NCI-H82 treated with DMSO at 0.1 percent for 48 hours (cell line): ENCODE results near the gene DOCK10.

ENCODE experiments used
- DNase-seq: peaks from one replicate; lab custom pipeline; 2025; ENCODE audit not compliant: unreplicated experiment; lab: John Stamatoyannopoulos, UW

Gene DOCK10

DNA sequence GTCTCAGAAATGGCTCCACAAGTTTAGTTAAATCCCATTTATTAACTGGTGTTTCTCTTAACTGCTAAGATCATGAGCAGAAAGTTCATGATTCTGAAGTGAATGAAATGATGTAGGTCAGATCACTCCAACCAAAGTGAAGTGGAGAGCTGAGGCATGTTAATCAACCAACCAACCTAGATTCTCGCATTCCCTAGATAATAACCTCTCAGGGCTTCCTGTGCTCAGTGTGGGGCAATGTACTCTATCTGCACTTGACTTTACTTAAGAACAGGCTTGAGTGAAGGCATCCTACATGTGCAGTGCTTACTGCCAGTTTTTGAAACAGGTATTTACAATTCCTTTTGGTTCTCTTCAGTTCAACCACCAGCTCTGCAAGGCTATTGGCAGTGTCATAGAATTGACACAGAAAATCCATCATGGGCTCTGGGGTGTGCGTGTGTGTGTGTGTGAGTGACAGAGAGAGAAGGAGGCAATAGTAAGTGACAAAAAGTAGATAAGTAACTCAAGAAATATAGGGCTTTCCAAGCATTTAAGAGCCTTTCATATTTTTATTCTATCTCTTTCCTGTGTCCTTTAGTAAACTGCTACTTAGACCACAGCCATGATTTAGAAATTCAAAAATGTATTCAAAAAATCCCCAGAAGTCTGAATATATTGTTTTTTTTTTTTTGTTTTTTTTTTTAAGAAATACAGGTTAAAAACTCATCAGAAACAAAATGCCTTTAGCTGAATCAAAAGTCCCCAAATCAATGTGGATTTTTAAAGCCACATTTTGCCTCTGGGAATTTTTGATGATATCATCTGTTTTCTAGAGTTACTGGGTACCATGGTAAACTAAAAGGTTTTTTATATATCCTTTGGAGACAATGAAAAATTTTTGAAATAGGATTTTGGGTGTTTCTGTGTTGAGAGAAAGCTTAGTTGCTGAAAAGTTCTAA lies 28.6 kb downstream of the DOCK10 start:
- no peak for DNase-seq

DNA sequence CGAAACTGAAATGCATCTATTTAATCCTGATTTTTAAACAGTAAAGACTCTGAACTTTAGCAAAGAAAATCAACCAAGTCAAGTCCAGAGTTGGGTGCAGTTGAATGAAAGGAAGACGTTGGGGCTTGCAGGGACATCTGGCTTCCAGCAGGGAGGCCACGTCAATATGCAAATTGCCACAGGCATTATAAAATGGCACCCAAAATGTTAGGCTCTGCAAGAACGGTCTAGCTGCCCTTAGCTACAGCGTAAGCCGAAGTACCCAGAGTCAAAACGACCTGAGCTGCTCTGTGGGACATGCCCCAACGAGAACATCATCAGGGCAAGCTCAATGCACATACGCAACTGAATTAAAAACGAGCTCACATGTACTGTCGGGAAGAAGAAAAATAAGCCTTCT lies 30.7 kb downstream of the DOCK10 start:
- DNase-seq, result no peak

DNA sequence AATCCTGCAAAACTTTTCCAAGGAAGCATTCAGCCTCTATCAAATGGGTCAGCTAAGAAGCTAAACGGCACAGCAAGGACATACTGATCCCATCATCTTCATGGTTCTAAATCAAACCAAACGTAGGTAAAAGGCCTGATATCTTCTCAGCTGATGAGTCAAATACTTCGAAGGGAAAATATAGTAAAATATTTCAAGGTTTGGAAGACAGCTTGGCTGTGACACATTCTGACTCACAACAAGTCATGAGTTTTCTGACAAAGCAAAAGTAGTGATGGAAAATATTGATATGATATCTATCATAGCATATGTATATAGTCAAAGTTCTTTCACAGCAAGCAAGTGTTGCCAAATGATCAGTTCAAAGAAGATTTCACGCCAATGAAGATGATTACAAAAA lies 31.5 kb downstream of the DOCK10 start:
- DNase-seq, result no peak

DNA sequence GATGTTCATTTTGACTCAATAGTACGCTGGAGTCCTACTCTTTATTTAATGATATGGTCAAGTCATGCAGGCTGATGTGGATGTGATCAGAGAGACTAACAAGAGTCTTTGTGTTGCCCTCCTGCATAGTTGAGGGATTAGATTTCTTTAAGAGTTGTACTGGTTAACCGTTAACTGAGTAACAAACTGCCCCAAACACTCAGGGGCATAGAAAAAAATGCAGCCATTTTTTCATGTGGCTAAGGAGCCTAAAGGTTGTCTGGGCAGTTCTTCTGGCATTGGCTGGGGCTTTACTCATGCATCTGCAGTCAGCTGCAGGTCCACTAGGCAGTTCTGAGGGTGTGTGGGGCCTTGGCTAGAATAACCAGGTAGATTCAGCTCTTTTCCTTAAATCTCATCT lies 32.5 kb downstream of the DOCK10 start:
- DNase-seq, result no peak

DNA sequence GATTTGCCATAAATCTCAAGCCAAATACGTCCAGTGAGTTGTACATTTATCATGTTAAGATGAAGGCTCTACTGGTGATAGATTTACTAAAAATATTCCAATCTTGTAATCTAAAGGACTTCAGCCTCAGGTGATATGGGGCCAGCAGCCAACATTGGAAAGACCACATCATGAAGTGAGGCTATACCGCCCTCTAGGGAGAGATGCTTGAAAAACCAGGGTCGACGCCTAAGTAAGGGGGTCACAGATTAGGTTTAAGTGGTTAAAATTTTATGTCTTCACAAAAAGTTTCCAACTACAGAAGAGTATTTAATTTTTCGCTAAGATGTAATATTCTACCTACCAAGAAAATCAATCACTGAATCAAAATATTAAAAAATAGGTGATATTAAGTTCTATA lies 33.3 kb downstream of the DOCK10 start:
- no peak for DNase-seq

DNA sequence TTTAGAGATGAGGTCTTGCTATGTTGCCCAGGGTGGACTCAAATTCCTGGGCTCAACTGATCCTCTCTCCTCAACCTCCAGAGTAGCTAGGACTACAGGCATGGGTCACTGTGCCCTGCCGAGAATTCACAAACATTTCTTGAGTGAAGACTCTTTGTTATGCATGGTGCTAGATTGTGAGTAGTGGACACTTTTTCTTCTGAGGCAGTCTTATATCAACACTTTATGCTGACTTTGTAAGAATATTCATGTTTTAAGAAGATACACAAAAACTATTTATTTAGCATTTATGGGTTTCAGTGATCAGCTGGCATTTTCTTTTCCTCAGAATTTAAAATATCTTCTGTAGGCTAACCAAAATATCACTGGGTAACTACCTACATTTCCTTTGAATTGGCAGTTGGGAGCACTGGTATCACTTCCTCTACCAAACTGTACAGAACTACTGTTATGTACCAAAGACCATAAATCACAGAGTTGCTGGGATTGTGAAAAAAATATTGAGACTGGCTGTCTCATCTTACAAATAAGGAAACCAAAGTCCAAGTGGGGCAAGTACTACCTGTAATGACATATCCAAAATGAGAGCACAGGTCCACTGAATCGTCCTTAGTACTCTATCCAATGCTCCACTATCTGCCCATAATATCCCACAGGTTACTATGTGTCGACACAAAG lies 34.0 kb downstream of the DOCK10 start:
- no peak for DNase-seq

DNA sequence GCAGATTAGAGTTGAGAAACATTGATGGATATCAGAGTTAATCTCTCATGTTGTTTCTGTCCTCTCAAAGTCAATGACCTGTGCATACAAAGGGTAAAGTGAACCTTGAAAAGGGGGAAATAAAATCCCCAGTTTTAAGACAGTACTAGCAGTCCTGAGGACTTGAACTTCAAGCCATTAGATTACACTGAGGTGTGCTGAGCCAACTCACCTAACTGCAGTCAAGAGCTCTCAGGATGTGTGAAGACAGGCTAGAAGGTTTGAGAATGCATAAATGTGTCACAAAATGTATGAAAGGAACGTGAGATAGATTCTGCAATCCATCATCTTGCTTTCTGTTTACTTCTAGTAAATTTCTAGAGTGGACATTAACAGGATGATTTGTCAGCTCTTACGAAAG lies 35.5 kb downstream of the DOCK10 start:
- no peak for DNase-seq

DNA sequence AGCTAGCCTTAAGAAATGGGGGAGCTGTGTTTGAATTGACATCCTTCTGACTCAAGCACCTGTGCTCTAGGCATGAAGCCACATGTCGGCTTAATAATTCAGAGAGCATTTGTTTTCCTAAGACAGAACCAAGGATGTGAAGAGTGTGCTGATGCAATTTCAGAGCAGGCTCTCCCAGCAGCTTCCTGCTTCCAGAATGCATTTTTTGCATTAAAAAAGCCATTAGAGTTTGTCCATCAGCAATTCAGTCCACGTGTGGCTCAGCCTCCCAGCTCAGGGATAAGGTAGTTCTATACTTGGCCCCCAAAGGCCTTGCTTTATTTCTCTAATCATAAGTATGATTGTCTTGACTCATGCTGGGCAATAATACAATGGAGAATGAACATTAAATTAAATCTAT lies 37.7 kb downstream of the DOCK10 start:
- DNase-seq, result no peak

DNA sequence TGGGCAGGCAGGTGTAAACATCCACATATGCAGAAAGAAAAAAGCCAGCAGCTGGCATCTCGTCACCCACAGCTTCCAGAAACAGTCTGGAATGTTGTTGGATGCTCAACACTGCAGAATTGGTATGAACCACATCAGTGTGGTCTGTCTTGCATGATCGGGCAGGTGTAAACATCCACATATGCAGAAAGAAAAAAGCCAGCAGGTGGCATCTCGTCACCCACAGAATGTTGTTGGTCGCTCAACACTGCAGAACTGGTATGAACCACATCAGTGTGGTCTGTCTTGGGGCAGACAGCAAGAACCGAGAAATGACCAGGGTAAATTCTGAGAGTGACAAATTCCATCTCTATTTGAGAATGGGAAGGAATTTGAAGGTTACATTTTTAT lies 39.6 kb downstream of the DOCK10 start:
- no peak for DNase-seq

DNA sequence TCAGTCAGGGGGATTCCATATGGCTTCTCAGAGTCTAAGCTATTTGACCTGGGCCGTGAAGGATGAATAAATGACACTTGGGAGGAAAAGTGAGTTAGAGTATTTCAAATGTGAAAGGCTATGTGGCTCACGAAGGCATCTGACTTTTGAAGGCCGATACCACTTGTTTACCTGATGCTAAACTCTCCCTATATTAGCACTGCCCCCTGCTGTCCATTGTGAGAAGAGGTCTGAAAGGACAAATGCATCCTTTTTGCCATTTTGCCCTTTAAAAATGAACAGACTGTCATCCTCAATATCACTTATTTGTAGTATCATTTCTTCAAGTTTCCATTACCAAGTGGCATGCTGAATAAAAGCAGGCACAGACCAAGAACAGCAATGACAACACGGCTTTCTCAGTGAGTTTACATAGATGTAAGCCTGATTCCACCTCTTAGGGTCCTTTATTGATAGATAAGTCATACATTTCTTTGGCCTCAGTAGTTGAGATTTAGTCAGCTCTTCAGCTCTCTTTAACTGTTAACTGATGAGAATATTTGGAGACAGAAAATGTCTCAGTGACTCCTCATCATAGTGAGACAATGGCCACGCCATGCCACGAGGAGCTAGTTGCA lies 40.1 kb downstream of the DOCK10 start:
- peak; percentile 26 for DNase-seq

DNA sequence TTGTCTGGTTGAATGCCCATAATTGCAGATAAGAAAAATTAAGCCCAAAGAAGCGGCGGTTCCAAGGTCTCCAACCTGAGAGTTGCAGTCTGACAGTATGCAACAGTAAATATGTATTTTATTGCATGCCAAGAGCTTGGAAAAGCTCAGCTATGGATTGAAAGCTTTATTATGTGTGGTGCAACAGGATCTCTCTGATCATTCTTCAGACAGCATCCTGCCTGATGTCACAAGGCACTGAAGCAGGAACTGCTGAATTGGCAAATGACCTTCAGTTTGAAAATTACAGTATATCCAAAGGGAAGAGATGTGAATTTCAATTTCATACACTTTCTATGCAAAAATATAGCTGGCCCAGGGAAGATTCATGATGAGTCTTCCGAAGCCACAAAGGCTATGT lies 42.5 kb downstream of the DOCK10 start:
- no peak for DNase-seq

DNA sequence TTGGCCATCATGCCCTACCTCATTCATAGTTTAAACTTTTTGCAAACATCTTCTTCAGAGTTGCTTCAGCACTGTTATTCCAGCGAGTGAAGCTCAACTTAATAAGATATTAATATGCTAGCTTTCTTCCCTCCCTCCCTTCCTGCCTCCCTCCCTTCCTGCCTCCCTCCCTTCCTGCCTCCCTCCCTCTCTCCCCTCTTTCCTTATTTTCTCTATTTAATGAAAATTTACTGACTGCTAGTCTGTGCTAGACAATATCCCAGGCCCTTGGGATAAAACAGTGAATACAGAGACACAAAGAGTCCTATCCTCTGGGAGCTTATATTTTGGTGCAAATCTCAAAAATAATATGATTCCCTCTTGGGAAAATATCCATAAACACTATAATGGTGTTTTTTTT lies 42.9 kb downstream of the DOCK10 start:
- DNase-seq, result no peak

DNA sequence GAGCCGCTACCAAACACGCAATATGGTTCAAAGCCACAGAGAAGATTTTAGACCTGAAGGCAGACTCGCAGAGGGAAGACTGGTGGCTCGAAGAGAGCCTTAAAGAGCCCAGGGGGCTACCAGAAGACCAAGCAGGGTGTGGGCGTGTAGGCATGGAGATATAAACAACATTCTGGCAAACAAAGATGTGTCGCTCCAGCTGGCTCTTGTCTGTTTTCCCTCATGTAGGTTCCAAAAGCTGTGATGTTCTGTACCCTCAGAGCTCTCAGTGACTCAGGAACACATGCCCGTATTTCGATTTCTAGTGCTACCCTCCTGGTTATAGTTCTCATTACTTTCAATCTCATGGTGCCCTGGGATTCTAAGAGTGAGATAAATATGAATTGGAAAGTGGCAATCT lies 44.5 kb downstream of the DOCK10 start:
- no peak for DNase-seq

DNA sequence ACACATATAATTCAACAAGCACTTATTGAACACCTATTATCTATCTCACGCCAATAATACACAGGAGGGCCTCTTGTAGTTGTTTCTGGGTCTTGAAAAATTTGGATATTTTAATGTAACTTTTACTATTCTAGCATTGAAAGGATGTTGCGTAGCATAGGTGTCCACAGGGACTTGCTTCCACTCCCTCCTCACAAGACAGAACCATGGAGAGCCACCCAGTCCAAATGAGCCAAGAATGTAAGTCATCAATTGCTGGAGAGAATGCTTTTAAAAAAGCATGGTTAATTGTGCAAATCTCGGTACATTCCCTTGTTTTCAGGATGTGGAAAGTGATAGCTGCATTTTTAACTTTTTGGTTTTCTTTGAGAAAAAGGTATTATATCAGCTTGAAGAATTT lies 46.8 kb downstream of the DOCK10 start:
- no peak for DNase-seq

DNA sequence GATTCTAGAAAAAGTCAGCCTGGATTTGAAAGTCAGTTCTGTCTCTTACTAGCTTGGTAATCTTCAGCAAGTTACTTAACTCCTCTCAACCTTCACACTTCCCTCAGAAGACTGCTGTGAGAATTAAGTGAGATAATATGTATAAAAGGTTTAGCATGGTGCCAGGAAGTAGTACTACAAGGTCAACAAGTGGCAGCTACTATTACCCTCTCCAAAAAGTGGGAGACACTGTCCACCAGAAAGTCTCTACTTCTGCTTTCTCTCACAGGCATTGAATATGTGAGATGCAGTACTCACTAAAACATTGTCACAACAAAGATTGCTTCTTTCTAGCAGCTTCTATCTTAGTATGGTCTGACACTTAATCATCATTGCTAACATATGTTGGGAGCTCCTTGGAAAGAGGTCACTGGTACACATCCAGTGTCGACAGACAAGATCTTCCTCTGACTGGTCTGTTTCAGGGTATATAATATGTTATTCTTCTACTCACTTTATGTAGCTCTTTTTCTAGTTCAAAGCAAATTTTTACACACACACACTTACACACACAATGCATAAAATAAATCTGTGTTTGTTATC lies 47.9 kb downstream of the DOCK10 start:
- DNase-seq, result no peak

DNA sequence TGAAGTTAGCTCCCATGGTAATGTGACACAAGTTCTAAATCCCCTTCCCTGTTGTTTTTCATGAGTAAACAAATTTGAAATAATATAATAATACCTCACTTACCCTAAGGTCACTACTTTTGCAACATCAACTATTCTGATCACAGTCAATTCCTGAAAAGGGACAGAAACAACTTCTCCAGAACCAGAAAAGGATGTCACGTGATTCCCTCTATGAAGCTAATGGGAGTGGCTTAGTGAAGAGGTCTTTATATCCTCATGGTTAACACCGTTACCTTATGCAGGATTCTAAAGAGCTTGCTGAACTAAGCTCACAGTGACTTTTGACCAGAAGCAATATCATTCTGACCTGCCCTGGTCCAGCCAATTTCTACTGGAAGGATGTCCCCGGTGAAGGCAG lies 51.6 kb downstream of the DOCK10 start:
- no peak for DNase-seq

DNA sequence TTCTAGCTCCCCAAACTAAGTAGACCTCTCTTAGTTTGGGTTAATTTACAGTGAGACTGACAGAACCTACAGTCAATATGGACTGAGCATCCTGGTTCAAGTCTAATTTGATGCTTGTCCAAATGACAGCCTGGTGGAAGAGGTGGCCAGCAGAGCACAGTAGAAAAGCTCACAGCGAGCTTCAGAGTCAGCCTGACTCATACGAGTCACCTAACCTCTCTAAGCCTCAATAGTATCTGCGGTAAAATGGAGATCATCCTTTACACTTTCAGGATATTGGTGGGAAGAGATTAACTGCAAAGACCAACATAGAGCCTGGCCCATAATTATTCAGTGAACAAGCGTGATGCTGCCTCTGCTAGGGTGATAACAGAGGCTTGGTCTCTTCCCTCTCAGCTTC lies 54.5 kb downstream of the DOCK10 start:
- no peak for DNase-seq

DNA sequence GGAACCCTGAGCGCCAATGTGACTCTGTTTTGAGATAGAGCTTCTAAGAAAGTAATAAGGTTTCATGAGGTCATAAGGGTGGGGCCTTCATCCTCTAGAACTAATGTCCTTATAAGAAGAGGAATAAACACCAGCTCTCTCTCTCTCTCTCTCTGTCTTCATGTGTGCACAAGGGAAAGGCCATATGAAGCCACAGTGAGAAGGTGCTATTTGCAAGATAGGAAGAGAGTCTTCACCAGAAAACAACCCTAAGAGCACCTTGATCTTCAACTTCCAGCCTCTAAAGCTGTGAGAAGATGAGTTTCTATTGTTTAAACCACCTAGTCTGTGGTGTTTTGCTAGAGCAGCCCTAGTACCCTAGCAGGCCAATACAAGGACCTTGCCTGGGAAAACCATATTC lies 55.8 kb downstream of the DOCK10 start:
- no peak for DNase-seq

DNA sequence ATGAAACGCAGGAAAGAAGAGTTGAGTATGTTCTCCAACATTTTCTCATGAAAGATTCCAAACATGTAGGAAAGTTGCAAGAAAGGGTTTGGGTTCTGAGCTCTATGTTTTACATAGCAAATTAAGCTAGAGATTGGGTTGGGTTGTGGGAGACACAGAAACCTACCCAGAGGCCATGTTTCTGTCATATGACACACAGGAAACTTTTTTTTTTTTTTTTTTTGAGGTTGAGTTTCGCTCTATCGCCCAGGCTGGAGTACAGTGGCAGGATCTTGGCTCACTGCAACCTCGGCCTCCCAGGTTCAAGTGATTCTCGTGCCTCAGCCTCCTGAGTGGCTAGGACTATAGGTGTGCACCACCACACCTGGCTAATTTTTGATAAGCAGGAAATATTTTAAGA lies 57.6 kb downstream of the DOCK10 start:
- DNase-seq, result no peak

DNA sequence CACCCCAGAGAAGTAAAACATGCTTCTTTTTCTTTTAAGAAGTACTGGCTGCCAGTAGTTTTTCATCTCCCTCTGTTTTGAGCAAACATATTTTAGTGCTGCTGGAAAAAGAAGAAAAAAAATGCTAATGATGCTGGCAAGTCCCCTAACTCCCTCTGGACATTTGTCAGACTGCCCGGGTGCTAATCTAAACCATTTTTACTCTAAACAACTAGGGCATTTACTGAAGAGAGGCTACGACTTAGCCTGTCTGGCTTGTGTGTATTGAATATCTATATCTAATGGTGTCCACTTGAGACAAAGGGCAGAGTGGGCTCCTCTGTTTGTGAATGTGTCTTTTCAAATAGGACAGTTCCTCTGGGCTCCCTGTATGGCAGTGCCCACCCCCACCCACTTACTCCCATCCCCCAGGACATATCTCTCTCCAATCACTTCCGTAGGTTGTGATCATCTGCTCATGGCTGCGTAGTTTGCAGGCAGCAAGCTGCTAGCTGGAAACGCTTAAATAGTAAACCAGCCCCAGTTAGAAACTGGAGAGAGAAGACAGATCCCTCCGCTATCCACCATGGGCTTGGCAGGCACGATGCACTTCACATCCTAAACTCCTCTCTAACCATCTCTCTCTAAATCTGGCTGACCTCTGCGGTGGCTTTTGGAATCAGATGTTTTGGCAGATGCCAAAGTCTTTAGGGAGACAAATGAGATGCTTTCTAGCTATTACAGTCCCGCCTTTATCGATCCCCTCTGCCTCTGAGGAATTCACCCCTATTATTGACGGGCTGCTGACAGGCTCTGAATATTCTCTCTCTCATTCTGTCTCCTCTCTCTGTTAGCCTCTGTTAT lies 58.3 kb downstream of the DOCK10 start:
- no peak for DNase-seq
